Effector memory CD4-positive, alpha-beta T cell (primary cell): Measurements from ENCODE around the gene USP32.
"Not testable (repeated sequence)": the region's sequence is repeated elsewhere in the genome, so short reads cannot be mapped to it uniquely, and the experiment has no call there.

Experiments used
- DNase-seq, 3 donors: peaks; one replicate each; pipeline ENCODE4 v3.0.0-alpha.2; 2020
- H3K27ac ChIP-seq: 2 replicates; pipeline ENCODE4 v1.7.0; 2013; ENCODE audit warnings: mild to moderate bottlenecking, low read length, moderate library complexity; ENCODE audit not compliant: insufficient read depth, poor library complexity, severe bottlenecking
- H3K27me3 ChIP-seq: replicated peaks from 2 replicates; pipeline ENCODE4 v1.7.0; 2013; ENCODE audit warnings: mild to moderate bottlenecking, low read length; ENCODE audit not compliant: insufficient read depth, control insufficient read depth, poor library complexity, severe bottlenecking
- H3K36me3 ChIP-seq: 2 replicates; pipeline ENCODE4 v1.7.0; 2013; ENCODE audit warnings: mild to moderate bottlenecking, low read length, moderate library complexity; ENCODE audit not compliant: control insufficient read depth, insufficient read depth
- H3K4me1 ChIP-seq: 2 replicates; pipeline ENCODE4 v1.7.0; 2013; ENCODE audit warnings: low read length, mild to moderate bottlenecking; ENCODE audit not compliant: control insufficient read depth, insufficient read depth, poor library complexity, severe bottlenecking
- H3K4me3 ChIP-seq: 2 replicates; pipeline ENCODE4 v1.7.0; 2013; ENCODE audit warnings: low read length, low read depth, mild to moderate bottlenecking; ENCODE audit not compliant: insufficient read depth, poor library complexity, severe bottlenecking
- H3K9me3 ChIP-seq: 2 replicates; pipeline ENCODE4 v1.7.0; 2013; ENCODE audit warnings: mild to moderate bottlenecking, low read length, moderate library complexity; ENCODE audit not compliant: control insufficient read depth

The USP32 gene

DNA sequence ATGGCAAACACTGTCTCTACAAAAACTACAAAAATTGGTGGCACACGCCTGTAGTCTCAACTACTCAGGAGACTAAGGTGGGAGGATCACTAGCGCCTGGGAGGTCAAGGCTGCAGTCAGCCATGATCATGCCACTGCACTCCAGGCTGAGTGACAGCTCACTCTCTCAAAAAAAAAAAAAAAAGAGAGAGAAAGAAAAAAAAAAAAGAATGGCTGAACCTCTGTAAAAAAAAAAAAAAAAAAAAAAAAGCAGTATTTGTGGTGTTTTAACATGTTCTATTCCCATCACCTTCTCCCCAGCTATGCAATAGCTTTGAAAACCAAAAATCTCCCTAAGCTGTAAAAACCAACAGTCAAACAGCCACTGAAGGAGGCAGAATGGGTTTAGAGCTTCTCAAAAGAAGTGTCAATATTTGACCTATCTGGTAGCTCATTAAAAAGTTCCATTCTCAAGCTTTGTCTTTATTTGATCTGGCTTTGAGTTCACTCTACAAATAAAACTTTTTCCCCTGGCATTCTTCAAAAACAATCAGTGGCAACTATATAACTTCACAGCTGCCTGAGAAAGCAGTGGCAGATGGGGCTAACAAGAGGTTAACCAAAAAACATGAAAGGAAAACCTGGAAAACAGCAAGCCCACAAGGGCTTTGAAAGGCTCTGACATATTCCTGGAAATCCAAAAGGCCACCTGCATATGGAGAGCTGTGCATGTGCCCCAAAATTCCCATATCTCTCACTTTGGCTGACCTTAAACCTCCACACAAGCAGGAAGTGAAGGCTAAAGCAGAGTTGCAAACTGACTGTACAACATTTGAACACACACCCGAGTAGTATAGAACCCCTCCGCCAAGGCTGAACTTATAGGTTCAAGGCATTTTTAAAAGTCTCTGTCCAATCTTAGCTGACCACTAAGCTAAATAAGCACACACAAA is 36.0 kb downstream of the USP32 start:
- H3K27ac ChIP-seq, result no peak overlapping the region
- no peaks in the 10 kb centered on the region for H3K9me3 ChIP-seq
- no peak overlapping the region for H3K4me3 ChIP-seq
- no peaks in the 10 kb centered on the region for H3K4me1 ChIP-seq
- H3K36me3 ChIP-seq, result no peaks in the 10 kb centered on the region
- no peak for DNase-seq
- H3K27me3 ChIP-seq, result no peaks in the 10 kb centered on the region

DNA sequence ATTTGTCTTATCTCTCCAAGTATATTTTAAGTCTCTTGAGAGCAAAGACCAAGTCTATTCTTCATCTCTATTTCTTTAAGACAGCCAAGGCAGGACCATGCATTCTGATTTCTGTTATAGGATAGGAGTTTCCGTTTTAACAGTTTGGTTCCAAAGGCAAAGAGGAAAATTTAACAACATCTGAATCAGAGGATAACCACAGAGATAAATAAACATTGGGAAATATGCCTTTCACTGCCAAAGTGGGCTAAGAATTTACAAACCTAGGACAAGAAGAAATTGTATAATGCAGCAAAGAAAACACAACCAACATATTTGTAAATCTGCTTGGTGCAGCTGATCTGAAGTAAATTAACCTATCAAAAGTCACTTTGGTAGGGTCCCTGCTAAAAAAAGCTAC is 37.7 kb downstream of the USP32 start:
- no peak overlapping the region for H3K4me3 ChIP-seq
- H3K36me3 ChIP-seq, result no peaks in the 10 kb centered on the region
- no peaks in the 10 kb centered on the region for H3K4me1 ChIP-seq
- H3K27ac ChIP-seq, result no peak overlapping the region
- H3K27me3 ChIP-seq, result no peaks in the 10 kb centered on the region
- no peaks in the 10 kb centered on the region for H3K9me3 ChIP-seq
- DNase-seq, result no peak

DNA sequence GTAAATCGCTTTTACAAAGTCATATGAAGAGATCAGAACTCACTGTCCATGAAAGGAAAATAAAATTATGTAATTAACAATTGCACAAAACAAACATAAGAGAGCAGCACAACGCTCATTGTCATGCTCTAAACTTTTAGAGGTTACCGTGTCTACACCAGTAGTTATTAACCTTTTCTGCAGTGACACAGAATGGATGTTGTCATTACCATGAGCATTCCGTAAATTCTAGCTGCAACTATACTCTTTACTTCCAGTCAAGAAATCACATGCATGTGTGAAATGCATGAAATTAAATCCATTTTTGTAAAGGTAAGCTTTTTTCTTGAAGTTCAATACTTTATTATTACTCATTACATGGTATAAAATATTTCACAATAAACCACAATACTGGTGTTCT is 38.2 kb downstream of the USP32 start:
- no peak for DNase-seq
- Histone ChIP-seq H3K9me3 (no peaks in the 10 kb centered on the region), H3K4me1 (no peaks in the 10 kb centered on the region), H3K27me3 (no peaks in the 10 kb centered on the region), H3K4me3 (no peak overlapping the region), H3K27ac (no peak overlapping the region), H3K36me3 (no peaks in the 10 kb centered on the region)

DNA sequence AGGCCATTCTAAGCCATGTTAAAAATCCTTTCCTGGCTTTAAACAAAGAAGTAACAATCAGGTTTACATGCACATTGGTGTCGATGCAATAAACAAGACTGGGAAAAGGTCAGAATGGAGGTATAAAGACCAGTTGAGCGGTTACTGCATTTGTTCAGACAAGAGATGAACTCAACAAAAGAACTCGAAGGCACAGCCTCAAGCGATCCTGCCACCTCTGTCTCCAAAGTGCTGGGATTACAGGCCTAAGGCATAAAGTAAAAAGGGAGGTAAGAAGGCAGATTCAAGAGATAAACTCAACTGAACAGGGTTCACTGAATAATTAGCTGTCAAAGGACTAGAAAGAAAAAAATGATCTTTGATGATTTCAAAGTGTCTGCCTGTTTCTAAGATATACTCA is 39.4 kb downstream of the USP32 start:
- no peaks in the 10 kb centered on the region for H3K9me3 ChIP-seq
- H3K4me3 ChIP-seq, result no peak overlapping the region

DNA sequence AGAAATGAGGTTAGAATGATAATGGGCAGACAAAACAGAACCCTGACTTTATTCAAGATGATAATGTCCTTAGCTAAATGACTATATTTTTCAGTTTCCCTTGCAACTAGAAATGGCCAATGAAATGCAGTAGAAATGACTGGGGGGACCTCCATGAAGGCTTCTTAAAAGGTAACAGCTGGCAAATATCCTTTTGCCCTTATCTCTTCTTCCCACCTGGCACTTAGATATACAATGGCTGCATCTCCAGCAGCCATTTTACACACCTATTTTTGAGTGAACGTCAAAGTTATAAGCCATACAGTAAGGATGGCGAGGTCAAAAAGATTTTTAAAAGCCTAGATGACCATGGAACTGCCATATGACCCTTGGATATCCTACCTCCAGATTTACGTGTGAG is 39.9 kb downstream of the USP32 start:
- Histone ChIP-seq H3K36me3 (no peaks in the 10 kb centered on the region), H3K4me1 (no peaks in the 10 kb centered on the region), H3K27ac (no peak overlapping the region), H3K9me3 (no peaks in the 10 kb centered on the region), H3K27me3 (no peaks in the 10 kb centered on the region), H3K4me3 (no peak overlapping the region)
- no peak for DNase-seq

More for the DNA sequence above, 39.4 kb downstream of the USP32 start:
- no peaks in the 10 kb centered on the region for H3K27me3 ChIP-seq
- DNase-seq, result no peak
- H3K27ac ChIP-seq, result no peak overlapping the region
- no peaks in the 10 kb centered on the region for H3K36me3 ChIP-seq
- H3K4me1 ChIP-seq, result no peaks in the 10 kb centered on the region

DNA sequence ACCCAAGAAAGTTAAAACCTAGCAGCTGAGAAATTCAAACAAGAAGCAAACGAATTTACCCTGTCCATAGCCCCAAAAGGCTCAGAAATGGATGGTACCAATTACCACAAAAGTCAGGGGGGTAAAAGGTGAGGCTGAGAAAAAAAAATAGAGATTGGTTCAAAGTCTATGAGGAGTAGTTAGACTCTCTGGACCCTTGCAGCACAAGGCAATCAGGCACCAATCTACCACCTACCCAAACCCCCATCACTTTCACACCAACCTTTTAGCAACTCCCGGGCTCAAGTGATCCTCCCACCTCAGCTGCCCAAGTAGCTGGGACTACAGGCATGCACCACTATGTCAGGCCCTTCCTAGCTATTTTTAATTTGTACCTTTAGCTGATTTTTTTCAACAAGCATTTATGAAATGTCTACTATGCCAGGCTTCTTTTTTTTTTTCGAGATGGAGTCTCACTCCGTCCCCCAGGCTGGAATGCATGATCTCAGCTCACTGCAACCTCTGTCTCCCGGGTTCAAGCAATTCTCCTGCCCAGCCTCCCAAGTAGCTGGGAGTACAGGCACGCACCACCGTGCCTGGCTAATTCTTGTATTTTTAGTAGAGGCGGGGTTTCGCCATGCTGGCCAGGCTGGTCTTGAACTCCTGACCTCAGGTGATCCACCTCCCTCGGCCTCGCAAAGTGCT is 40.8 kb downstream of the USP32 start:
- no peak overlapping the region for H3K27ac ChIP-seq
- H3K4me3 ChIP-seq, result no peak overlapping the region
- H3K36me3 ChIP-seq, result no peaks in the 10 kb centered on the region
- H3K27me3 ChIP-seq, result no peaks in the 10 kb centered on the region
- H3K9me3 ChIP-seq, result no peaks in the 10 kb centered on the region
- no peaks in the 10 kb centered on the region for H3K4me1 ChIP-seq
- no peak for DNase-seq

DNA sequence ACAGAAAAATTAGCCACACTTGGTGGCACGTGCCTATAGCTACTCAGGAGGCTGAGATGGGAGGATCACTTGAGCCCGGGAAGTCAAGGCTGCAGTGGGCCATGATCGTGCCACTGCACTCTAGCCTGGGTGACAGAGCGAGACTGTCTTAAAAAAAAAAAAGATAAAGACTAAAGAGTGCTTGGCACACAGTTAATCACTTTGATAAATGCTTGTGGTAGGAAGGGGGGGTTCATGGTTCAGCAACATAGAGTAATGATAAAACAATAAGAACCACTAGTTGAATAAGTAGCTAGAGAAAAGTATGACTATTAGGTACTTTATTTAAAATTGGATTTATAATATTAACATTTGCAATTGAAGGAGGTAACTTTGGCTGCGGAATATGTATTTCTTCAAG is 43.3 kb downstream of the USP32 start:
- DNase-seq, result no peak
- no peaks in the 10 kb centered on the region for H3K27me3 ChIP-seq
- no peak overlapping the region for H3K27ac ChIP-seq
- no peaks in the 10 kb centered on the region for H3K4me1 ChIP-seq
- no peaks in the 10 kb centered on the region for H3K9me3 ChIP-seq
- H3K4me3 ChIP-seq, result no peak overlapping the region
- no peaks in the 10 kb centered on the region for H3K36me3 ChIP-seq

DNA sequence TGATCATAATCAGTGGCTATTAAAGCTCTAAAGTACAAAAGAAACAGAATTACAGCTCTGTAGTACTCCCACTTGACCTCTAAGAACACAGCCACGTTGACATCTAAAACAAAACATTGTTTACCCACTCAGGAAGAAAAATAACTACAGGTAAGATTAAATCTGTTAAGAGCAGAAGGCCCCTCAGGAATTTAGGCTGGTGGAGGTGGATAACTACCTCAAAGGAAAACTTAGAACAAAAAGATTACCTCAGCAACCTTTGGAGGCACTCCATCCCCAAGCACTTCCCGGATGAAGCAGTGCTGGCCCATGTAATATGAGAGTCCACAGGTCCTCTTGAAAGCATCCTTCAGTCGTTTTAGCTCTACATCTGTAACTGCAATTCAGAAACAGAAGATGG is 46.7 kb downstream of the USP32 start:
- no peaks in the 10 kb centered on the region for H3K36me3 ChIP-seq
- no peak overlapping the region for H3K27ac ChIP-seq
- no peaks in the 10 kb centered on the region for H3K9me3 ChIP-seq
- H3K4me3 ChIP-seq, result no peak overlapping the region
- no peaks in the 10 kb centered on the region for H3K27me3 ChIP-seq
- no peaks in the 10 kb centered on the region for H3K4me1 ChIP-seq
- DNase-seq, result no peak

DNA sequence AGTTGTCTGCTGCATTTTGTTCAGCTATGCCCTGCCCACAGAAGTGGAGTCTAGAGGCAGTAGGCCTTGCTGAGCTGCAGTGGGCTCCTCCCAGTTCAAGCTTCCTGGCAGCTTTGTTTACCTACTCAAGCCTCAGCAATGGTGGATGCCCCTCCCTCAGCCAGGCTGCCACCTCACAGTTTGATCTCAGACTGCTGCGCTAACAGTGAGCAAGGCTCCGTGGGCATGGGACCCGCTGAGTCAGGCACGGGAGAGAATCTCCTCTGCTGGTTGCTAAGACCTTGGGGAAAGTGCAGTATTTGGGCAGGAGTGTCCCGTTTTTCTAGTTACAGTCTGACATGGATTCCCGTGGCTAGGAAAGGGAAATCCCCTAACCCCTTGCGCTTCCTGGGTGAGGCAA is 49.4 kb downstream of the USP32 start:
- H3K4me3 ChIP-seq, DNase-seq, H3K4me1 ChIP-seq, H3K27me3 ChIP-seq, H3K36me3 ChIP-seq, H3K9me3 ChIP-seq, H3K27ac ChIP-seq: not testable (repeated sequence)

DNA sequence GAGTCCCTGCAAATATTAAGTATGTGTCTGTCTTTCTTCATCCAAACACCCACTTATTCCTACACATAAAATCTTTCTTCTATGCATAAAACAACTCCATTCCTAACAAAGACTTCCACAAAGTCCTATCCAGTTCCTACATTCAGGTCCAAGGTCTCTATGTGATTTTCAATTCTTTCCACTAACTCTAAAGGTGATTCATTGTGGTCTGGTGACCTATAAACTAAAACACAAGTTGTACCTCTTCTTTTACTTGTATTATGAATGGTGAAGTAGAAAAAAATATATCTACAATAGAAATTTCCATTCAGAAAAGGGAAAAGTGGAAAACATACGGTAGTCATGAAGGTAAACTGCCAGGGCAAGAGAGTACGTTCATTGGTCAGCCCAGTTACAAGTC is 56.6 kb downstream of the USP32 start:
- Histone ChIP-seq H3K4me1 (no peaks in the 10 kb centered on the region), H3K4me3 (no peak overlapping the region), H3K9me3 (no peaks in the 10 kb centered on the region), H3K27me3 (no peaks in the 10 kb centered on the region), H3K27ac (no peak overlapping the region), H3K36me3 (no peaks in the 10 kb centered on the region)
- DNase-seq, result no peak
